ENCODE results near the gene GRAP2. TPM values are rescaled to one million over a fixed set of nuclear protein-coding genes. Genes with fewer than 3 reads are reported as not detected.
A peak's percentile ranks its signal among the peaks of the same experiment; 100 is the strongest.

GRAP2 gene
- total RNA-seq, 1 donor from 2014 or later = 4.2 TPM

DNA sequence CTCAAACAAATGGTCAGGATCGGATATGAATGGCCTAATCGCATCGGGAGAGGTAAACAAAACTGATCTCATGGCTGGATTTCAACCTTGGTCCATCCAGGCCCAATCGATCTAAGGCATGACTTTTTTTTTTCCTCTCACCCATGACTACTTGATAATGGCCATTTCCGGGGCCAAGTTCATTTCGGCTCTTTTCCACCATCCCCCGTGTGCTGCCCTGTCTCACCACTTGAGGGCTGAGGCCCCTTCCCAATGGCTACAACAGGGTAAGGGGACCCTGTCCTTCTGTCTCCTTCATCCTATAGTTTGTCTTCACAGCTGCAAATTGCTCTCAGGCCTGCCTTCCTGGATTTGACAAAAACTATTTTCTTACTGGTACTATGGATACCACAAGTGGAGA lies 26.7 kb downstream of the GRAP2 start:
- no peaks in the 10 kb centered on the region for H3K9me3 Mint-ChIP-seq
- no peak for ATAC-seq (ENCODE audit: low read depth)
- peaks cover 24% of the 10 kb centered on the region for H3K4me1 Mint-ChIP-seq
- no peaks in the 10 kb centered on the region for H3K27me3 Mint-ChIP-seq
- H3K36me3 Mint-ChIP-seq (ENCODE audit: low read depth) = peaks cover 2% of the 10 kb centered on the region
- no peak overlapping the region for H3K27ac Mint-ChIP-seq
- no peak for DNase-seq
- ChIA-PET CTCF (no interaction called here), POLR2A (no interaction called here)
- no peak overlapping the region for H3K4me3 Mint-ChIP-seq
- no peak for TF ChIP-seq CTCF (IDR thresholded peaks at IDR 0.05)
- intact Hi-C loops (cut with micrococcal nuclease) = no loop called here

DNA sequence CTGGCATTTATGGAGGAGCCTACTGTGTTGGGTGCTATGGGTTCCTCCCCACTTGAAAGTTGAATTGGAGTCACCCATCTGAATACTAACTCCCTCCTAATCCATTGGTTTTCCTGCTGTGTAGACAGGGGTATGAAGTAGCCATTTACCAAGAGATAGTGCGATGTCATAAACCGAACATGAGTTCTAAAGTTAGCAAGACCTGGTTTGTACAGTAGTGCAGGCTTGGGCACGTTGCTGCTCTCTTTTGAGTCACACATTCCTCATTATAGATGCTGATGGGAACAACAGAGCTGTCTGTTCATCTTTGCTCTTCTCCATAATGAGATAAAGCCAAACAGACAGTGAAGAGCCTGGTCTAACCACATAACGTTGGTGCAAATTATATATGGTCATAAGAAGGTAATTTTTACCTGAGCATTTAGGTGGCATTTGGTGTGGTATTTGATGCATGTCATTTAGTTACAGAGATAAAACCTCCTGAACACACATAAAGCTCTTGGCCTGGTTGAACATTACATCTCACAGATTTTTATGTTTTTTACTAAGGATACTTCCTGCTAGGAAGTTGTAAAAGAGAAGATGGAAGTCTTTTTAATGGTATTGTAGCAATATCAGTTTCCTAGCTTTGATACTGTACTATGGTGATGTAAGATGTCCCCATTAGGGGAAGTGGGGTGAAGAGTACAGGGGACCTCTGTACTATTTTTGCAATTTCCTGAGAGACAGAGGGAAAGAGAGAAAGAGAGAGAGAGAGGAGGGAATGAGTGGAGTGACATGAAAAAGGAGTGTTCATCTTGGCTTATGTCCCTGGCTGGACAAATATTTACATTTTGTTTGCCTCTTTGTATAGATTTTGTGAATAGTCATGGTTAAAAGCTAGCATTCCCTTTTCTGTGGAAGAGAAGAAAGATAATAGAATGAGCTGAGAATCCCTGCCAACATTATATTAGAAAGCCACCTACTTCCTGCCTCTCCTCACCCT lies 27.9 kb downstream of the GRAP2 start:
- ATAC-seq (ENCODE audit: low read depth) = no peak
- no peak for DNase-seq
- H3K4me3 Mint-ChIP-seq = no peak overlapping the region
- TF ChIP-seq CTCF (IDR thresholded peaks at IDR 0.05) = no peak
- no peaks in the 10 kb centered on the region for H3K27me3 Mint-ChIP-seq
- ChIA-PET POLR2A (no interaction called here), CTCF (no interaction called here)
- intact Hi-C loops (cut with micrococcal nuclease) = no loop called here
- peaks cover 31% of the 10 kb centered on the region for H3K4me1 Mint-ChIP-seq
- H3K27ac Mint-ChIP-seq = no peak overlapping the region
- peaks cover 2% of the 10 kb centered on the region for H3K36me3 Mint-ChIP-seq (ENCODE audit: low read depth)
- no peaks in the 10 kb centered on the region for H3K9me3 Mint-ChIP-seq

GRCh38 chr22:39931251-39931650 lies 30.4 kb downstream of the GRAP2 start:
- no peak for ATAC-seq (ENCODE audit: low read depth)
- intact Hi-C loops (cut with micrococcal nuclease) = no loop called here
- Mint-ChIP-seq H3K27me3 (no peaks in the 10 kb centered on the region), H3K9me3 (no peaks in the 10 kb centered on the region), H3K4me3 (no peak overlapping the region), H3K27ac (no peak overlapping the region), H3K4me1 (peaks cover 37% of the 10 kb centered on the region), H3K36me3 (ENCODE audit: low read depth) (peaks cover 2% of the 10 kb centered on the region)
- TF ChIP-seq CTCF (IDR thresholded peaks at IDR 0.05) = no peak
- POLR2A ChIA-PET = no interaction called here
- no peak for DNase-seq
- CTCF ChIA-PET = no interaction called here

DNA sequence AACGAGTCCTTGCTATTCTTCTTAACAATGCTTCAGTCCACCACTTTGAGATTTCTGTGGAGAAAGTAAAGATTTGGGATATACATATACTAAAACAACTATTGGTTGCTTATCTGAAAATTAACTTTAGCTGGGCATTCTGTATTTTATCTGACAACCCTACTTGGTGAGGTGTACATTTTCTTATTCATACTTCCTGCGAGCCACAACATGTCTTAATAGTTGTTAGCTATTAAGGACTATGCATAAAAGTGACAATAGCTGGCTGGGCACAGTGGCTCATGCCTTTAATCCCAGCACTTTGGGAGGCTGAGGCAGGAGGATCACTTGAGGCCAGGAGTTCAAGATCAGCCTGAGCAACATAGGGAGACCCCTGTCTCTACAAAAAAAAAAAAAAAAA lies 31.3 kb downstream of the GRAP2 start:
- peak overlapping the region; percentile 4 for H3K27ac Mint-ChIP-seq
- POLR2A ChIA-PET = interaction anchor here (0.6 kb wide), 1 partner anchor 753 kb away, joined by 3 read pairs; no protein-coding TSS in a partner anchor
- peaks cover 2% of the 10 kb centered on the region for H3K36me3 Mint-ChIP-seq (ENCODE audit: low read depth)
- no peak overlapping the region for H3K4me3 Mint-ChIP-seq
- DNase-seq (no peak), ATAC-seq (ENCODE audit: low read depth) (no peak)
- CTCF ChIA-PET = interaction anchor here (2.0 kb wide), 1 partner anchor 93 kb away, joined by 6 read pairs; no protein-coding TSS in a partner anchor
- H3K9me3 Mint-ChIP-seq = no peaks in the 10 kb centered on the region
- TF ChIP-seq CTCF (IDR thresholded peaks at IDR 0.05) = no peak
- H3K4me1 Mint-ChIP-seq = peaks cover 43% of the 10 kb centered on the region
- H3K27me3 Mint-ChIP-seq = no peaks in the 10 kb centered on the region
- intact Hi-C loops (cut with micrococcal nuclease) = no loop called here

DNA sequence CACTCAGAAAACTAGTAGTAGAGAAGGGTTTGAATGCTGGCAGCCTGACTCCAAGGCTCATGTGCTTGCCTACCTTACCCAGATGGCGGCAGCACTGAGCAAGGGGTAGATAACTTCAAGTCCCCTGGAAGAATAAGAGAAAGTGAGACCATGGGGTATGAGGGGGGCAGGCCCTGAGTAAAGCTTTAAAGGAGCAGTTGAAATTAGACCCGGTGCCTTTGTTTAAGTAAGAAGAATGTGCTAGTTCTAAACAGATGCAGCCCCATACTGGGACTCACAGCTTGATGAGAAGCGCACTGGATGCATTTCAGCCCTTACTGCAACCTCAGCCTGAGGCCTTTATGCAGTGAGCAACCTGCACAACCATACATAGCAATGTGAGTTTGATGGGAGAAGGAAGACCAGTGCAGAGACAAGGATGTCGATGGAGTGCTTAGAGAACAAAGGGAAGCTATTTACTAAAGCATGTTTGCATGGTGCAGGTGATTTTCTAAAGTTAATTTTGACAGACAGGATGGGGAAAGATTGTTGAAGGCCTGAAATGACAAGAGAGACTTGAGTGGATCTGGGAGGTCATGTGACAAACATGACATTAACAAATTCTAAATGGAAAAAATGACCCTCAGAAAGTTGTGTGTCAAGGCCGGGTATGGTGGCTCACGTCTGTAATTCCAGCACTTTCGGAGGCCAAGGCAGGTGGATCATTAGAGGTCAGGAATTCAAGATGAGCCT lies 32.2 kb downstream of the GRAP2 start:
- POLR2A ChIA-PET = interaction anchor here (0.6 to 1.1 kb wide), 5 partner anchors 12 to 752 kb away, joined by 3 to 5 read pairs (median 3); no protein-coding TSS in a partner anchor
- Mint-ChIP-seq H3K4me3 (no peak overlapping the region), H3K9me3 (no peaks in the 10 kb centered on the region), H3K27me3 (no peaks in the 10 kb centered on the region), H3K4me1 (peaks cover 52% of the 10 kb centered on the region), H3K36me3 (ENCODE audit: low read depth) (peaks cover under 1% of the 10 kb centered on the region), H3K27ac (peak overlapping the region; percentile 76)
- ATAC-seq (ENCODE audit: low read depth) (peak; percentile 21), DNase-seq (no peak)
- CTCF ChIA-PET = interaction anchor here (0.7 to 2.0 kb wide), 4 partner anchors 14 to 107 kb away, joined by 3 to 6 read pairs (median 3); no protein-coding TSS in a partner anchor
- intact Hi-C loops (cut with micrococcal nuclease) = no loop called here
- no peak for TF ChIP-seq CTCF (IDR thresholded peaks at IDR 0.05)

All from activated B cell treated with CpG ODN at 0.5 μM for 24 hours (primary cell).